Upper lobe of left lung (tissue), 6 donors: Measurements from ENCODE around the gene ZNF362. TPM values are rescaled to one million over a fixed set of nuclear protein-coding genes. Genes with fewer than 3 reads are reported as not detected.

Experiments used
- ATAC-seq, 2 donors: fragments of 200-7000 bp; cut with Tn5 transposase; one replicate each; pipeline ENCODE4 v1.9.1; 2022; ENCODE audit warnings: mild to moderate bottlenecking in 2 of 2, moderate library complexity in 2 of 2; ENCODE audit not compliant: low FRiP score in 2 of 2
- DNase-seq, 2 donors: peaks; one replicate each; pipeline ENCODE4 v3.0.0-alpha.2; 2019 to 2020
- H3K27ac ChIP-seq, 4 donors: fragments of 200-600 bp; sonication (generic); one replicate each; pipeline ENCODE4 v1.5.1; 2016 to 2019
- H3K27me3 ChIP-seq, 4 donors: fragments of 200-600 bp; sonication (generic); one replicate each; pipeline ENCODE4 v1.5.1; 2017 to 2019
- H3K36me3 ChIP-seq, 4 donors: fragments of 200-600 bp; sonication (generic); one replicate each; pipeline ENCODE4 v1.5.1; 2016 to 2019
- H3K4me1 ChIP-seq, 4 donors: fragments of 200-600 bp; sonication (generic); one replicate each; pipeline ENCODE4 v1.5.1; 2018 to 2019
- H3K4me3 ChIP-seq, 4 donors: fragments of 200-600 bp; sonication (generic); one replicate each; pipeline ENCODE4 v1.5.1; 2017 to 2019; ENCODE audit warnings: mild to moderate bottlenecking in 2 of 4, moderate library complexity in 1 of 4
- H3K9me3 ChIP-seq, 4 donors: fragments of 200-600 bp; sonication (generic); one replicate each; pipeline ENCODE4 v1.5.1; 2018 to 2019
- CTCF ChIP-seq, 6 experiments: fragments of 450-650 bp in 4 of 6; fragments of 200-600 bp in 2 of 6; sonication (generic) in 2 of 6; IDR thresholded peaks; one replicate each; pipeline ENCODE4 v1.5.1; 2016 to 2019; ENCODE audit warnings: antibody characterized with exemption in 6 of 6
- EP300 ChIP-seq, 4 donors: sonication (generic); formaldehyde crosslinking; IDR thresholded peaks; one replicate each; pipeline ENCODE4 v1.5.1; 2017; ENCODE audit warnings: antibody characterized with exemption in 4 of 4, control low read depth in 2 of 4
- POLR2A ChIP-seq, 4 donors: fragments of 450-650 bp; IDR thresholded peaks; one replicate each; pipeline ENCODE4 v1.5.1; 2016 to 2017; ENCODE audit warnings: antibody characterized with exemption in 4 of 4, mild to moderate bottlenecking in 2 of 4
- POLR2AphosphoS5 ChIP-seq, 2 donors: sonication (generic); formaldehyde crosslinking; IDR thresholded peaks; one replicate each; pipeline ENCODE4 v1.5.1; 2017; ENCODE audit warnings: antibody characterized with exemption in 2 of 2
- WGBS, 2 donors: methylation state at CpG; one replicate each; pipeline ENCODE4 v1.1.5; 2017 to 2018; 5-methylcytosine and 5-hydroxymethylcytosine counted together
- total RNA-seq, 6 donors: library from RNA; depleted of rRNA in 4 of 6; stranded (reverse); fragments of >200 nt in 4 of 6; gene quantifications; one replicate each; pipeline versions ENCODE4 v1.1.0 to v1.2.1, GENCODE V29; 2016 to 2021
- donor health status: DM: no; HTN: no; CAD: no; lungs with moderate emphysema.
- donor health status: DM: no; HTN: yes; CAD: no; lungs with severe emphysema.

ZNF362 gene
- total RNA-seq, 6 donors from 2014 or later: 14.9 to 41.0 (median 21.3) TPM

- no peak for ATAC-seq
- H3K27me3 ChIP-seq: no peaks in the 10 kb centered on the region
- H3K4me1 ChIP-seq: peaks cover 50 to 70% (median 56%) of the 10 kb centered on the region in 4 donors
- TF ChIP-seq POLR2AphosphoS5 (IDR thresholded peaks at IDR 0.05) (no peak), EP300 (IDR thresholded peaks at IDR 0.05) (no peak), POLR2A (IDR thresholded peaks at IDR 0.05) (no peak), CTCF (IDR thresholded peaks at IDR 0.05) (no peak)
- DNase-seq: no peak
- H3K4me3 ChIP-seq: no peak overlapping the region
- peak overlapping the region; percentile 60 to 86 (median 78) for H3K27ac ChIP-seq
- WGBS, 2 donors: 92 to 98% methylated on average over 11 to 12 of the region's 12 CpGs
- no peaks in the 10 kb centered on the region for H3K9me3 ChIP-seq
- H3K36me3 ChIP-seq: peaks cover 72 to 100% (median 93%) of the 10 kb centered on the region in 4 donors
Observed at GRCh38 chr1:33328817-33329216, 72.5 kb downstream of the ZNF362 start.

DNA sequence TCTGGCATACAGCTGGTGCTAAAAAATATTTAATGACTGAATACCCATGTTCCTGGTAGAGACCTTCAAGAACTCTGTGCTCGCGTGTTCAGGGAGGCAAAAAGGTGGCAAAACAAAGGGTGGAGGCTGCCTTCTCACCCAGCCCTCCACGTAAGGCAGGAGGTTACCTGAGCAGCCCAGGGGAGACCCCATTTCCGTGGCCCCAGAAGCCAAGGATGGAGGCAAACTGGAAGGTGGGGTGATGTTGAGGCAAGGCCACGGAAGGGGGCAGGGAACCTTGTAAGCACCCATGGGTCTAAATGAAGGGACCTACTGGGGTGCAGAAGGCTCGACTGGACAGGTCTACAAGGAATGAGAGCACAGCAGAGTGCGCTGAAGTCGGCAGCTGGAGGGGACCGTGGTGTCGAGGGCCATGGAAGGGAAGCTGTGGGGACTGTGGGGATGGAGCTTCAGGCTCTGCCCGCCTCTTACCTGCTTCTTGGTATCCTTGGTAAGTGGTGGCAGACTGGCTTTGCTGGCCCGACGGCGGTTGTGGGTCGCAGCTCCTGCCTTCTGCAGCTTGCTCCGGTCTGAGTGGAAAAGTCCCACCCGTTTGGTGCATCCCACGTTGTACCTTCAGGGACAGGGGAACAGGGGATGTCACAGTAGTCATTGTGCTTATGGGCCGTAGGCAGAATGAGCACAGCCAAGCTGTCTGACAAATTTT lies 73.5 kb downstream of the ZNF362 start:
- H3K4me3 ChIP-seq: no peak overlapping the region
- DNase-seq (no peak), ATAC-seq (no peak)
- no peaks in the 10 kb centered on the region for H3K27me3 ChIP-seq
- WGBS, 2 donors: 92 to 96% methylated on average over 18 to 19 of the region's 19 CpGs
- no peaks in the 10 kb centered on the region for H3K9me3 ChIP-seq
- peak overlapping the region in 3 of 4 donors; percentile 78 to 86 (median 79) for H3K27ac ChIP-seq
- no peak for TF ChIP-seq EP300 (IDR thresholded peaks at IDR 0.05)
- TF ChIP-seq POLR2AphosphoS5 (IDR thresholded peaks at IDR 0.05): no peak
- TF ChIP-seq CTCF (IDR thresholded peaks at IDR 0.05): no peak
- TF ChIP-seq POLR2A (IDR thresholded peaks at IDR 0.05): no peak
- peaks cover 59 to 79% (median 65%) of the 10 kb centered on the region in 4 donors for H3K4me1 ChIP-seq
- peaks cover 63 to 97% (median 83%) of the 10 kb centered on the region in 4 donors for H3K36me3 ChIP-seq

- TF ChIP-seq EP300 (IDR thresholded peaks at IDR 0.05): no peak
- DNase-seq: no peak
- WGBS, 2 donors: 93 to 100% methylated on average over 3 of the region's 3 CpGs
- peaks cover 56 to 94% (median 77%) of the 10 kb centered on the region in 4 donors for H3K36me3 ChIP-seq
- H3K9me3 ChIP-seq: no peaks in the 10 kb centered on the region
- no peak for ATAC-seq
- H3K27me3 ChIP-seq: no peaks in the 10 kb centered on the region
- peak overlapping the region in 3 of 4 donors; percentile 53 to 99 (median 86) for H3K27ac ChIP-seq
- H3K4me3 ChIP-seq: no peak overlapping the region
- peaks cover 66 to 86% (median 72%) of the 10 kb centered on the region in 4 donors for H3K4me1 ChIP-seq
Observed at GRCh38 chr1:33330361-33330890, 74.1 kb downstream of the ZNF362 start.

- DNase-seq: no peak
- peaks cover 51 to 90% (median 72%) of the 10 kb centered on the region in 4 donors for H3K36me3 ChIP-seq
- no peaks in the 10 kb centered on the region for H3K9me3 ChIP-seq
- peaks cover 71 to 87% (median 74%) of the 10 kb centered on the region in 4 donors for H3K4me1 ChIP-seq
- H3K27ac ChIP-seq: peak overlapping the region in 3 of 4 donors; percentile 53 to 99 (median 86)
- no peak for TF ChIP-seq POLR2A (IDR thresholded peaks at IDR 0.05)
- no peak for TF ChIP-seq CTCF (IDR thresholded peaks at IDR 0.05)
- TF ChIP-seq POLR2AphosphoS5 (IDR thresholded peaks at IDR 0.05): no peak
- no peak overlapping the region for H3K4me3 ChIP-seq
- WGBS, 2 donors: 83 to 97% methylated on average over 6 to 7 of the region's 7 CpGs
- no peak for ATAC-seq
- H3K27me3 ChIP-seq: no peaks in the 10 kb centered on the region
Observed at GRCh38 chr1:33330906-33331305, 74.6 kb downstream of the ZNF362 start.

GRCh38 chr1:33331444-33332356 lies 75.4 kb downstream of the ZNF362 start:
- H3K27me3 ChIP-seq: no peaks in the 10 kb centered on the region
- DNase-seq (no peak), ATAC-seq (no peak)
- H3K36me3 ChIP-seq: peaks cover 43 to 82% (median 64%) of the 10 kb centered on the region in 4 donors
- no peaks in the 10 kb centered on the region for H3K9me3 ChIP-seq
- peaks cover 76 to 87% (median 80%) of the 10 kb centered on the region in 4 donors for H3K4me1 ChIP-seq
- peak overlapping the region; percentile 86 to 99 (median 94) for H3K27ac ChIP-seq
- H3K4me3 ChIP-seq: no peak overlapping the region
- TF ChIP-seq POLR2A (IDR thresholded peaks at IDR 0.05): no peak
- TF ChIP-seq POLR2AphosphoS5 (IDR thresholded peaks at IDR 0.05): peak in 1 of 2 donors; percentile 24
- no peak for TF ChIP-seq CTCF (IDR thresholded peaks at IDR 0.05)
- peak in 1 of 4 donors; percentile 18 for TF ChIP-seq EP300 (IDR thresholded peaks at IDR 0.05)
- WGBS, 2 donors: 60 to 62% methylated on average over 9 to 10 of the region's 10 CpGs
